ENCODE measurements around the gene EFNB2. TPM values are rescaled to one million over a fixed set of nuclear protein-coding genes. Genes with fewer than 3 reads are reported as not detected.

Gene EFNB2
- total and polyA plus RNA-seq, 3 experiments from 2014 or later: 0.05 to 0.22 (median 0.11) TPM

GRCh38 chr13:106520251-106521054 is 15.0 kb downstream of the EFNB2 start:
- no peak for DNase-seq
- Histone ChIP-seq H3K4me1 (ENCODE audit: insufficient read depth, low read length) (no peaks in the 10 kb centered on the region), H3K27ac (ENCODE audit: low read depth, low read length) (no peak overlapping the region), H3K4me3 (ENCODE audit: low read length) (no peak overlapping the region), H3K36me3 (ENCODE audit: insufficient read depth, low read length) (no peaks in the 10 kb centered on the region), H3K9me3 (ENCODE audit: low read length) (no peaks in the 10 kb centered on the region), H3K27me3 (ENCODE audit: insufficient read depth, low read length, poor library complexity, severe bottlenecking) (peaks cover 3% of the 10 kb centered on the region)
- Mint-ChIP-seq H3K4me1 (no peaks in the 10 kb centered on the region), H3K9me3 (no peaks in the 10 kb centered on the region), H3K27me3 (peaks cover 4 to 57% of the 10 kb centered on the region in 2 donors), H3K27ac (no peak overlapping the region), H3K36me3 (no peaks in the 10 kb centered on the region), H3K4me3 (no peak overlapping the region)
- POLR2A ChIA-PET: no interaction called here
- CTCF ChIA-PET: no interaction called here

- H3K27me3 Mint-ChIP-seq: peaks cover 9 to 55% of the 10 kb centered on the region in 2 donors
- H3K4me1 Mint-ChIP-seq: no peaks in the 10 kb centered on the region
- H3K4me1 ChIP-seq (ENCODE audit: insufficient read depth, low read length): no peaks in the 10 kb centered on the region
- H3K9me3 Mint-ChIP-seq: no peaks in the 10 kb centered on the region
- CTCF ChIA-PET: no interaction called here
- no peak overlapping the region for H3K4me3 Mint-ChIP-seq
- no peaks in the 10 kb centered on the region for H3K9me3 ChIP-seq (ENCODE audit: low read length)
- H3K36me3 ChIP-seq (ENCODE audit: insufficient read depth, low read length): no peaks in the 10 kb centered on the region
- no peak for DNase-seq
- no peak overlapping the region for H3K27ac ChIP-seq (ENCODE audit: low read depth, low read length)
- POLR2A ChIA-PET: no interaction called here
- H3K4me3 ChIP-seq (ENCODE audit: low read length): no peak overlapping the region
- peak overlapping the region in 1 of 8 donors; percentile 48 for H3K27ac Mint-ChIP-seq
- no peaks in the 10 kb centered on the region for H3K36me3 Mint-ChIP-seq
- peaks cover 3% of the 10 kb centered on the region for H3K27me3 ChIP-seq (ENCODE audit: insufficient read depth, low read length, poor library complexity, severe bottlenecking)
Observed at GRCh38 chr13:106518512-106518911, 16.9 kb downstream of the EFNB2 start.

DNA sequence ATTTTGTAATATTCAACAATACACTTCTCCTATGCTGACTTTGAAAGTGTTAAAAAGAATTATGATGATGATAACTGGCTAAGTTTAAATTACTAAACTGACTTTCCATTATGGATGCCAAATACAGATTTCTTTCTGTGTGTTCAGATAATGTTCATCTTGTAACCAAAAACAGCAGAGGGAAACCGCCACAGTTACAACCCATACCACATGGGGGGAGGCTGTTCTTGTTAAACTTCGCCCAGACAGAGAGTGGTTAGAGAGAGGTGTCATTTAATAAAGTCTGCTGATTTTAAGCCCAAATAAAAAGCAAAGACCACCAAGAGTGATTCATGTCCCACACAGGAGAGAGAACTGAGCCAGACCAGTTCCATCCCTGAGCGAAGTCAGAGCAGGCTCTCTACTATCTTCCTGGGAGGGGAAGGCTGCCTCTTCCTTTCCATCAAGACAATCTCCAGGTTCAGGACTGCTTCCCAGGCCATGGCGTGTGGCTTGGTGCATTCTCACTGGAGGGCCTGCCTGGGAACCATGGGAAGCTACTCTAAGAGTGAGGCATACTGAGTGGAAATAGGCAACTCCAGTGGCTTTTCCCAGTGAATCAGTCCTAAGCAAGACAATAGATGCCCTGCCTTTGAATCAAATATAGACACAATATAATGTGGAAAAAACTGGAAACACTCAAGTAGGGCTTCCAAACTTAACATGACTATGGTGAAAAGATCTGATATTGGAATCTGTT is 18.2 kb downstream of the EFNB2 start:
- peaks cover 9 to 50% of the 10 kb centered on the region in 2 donors for H3K27me3 Mint-ChIP-seq
- Histone ChIP-seq H3K27ac (ENCODE audit: low read depth, low read length) (no peak overlapping the region), H3K36me3 (ENCODE audit: insufficient read depth, low read length) (no peaks in the 10 kb centered on the region), H3K9me3 (ENCODE audit: low read length) (no peaks in the 10 kb centered on the region), H3K4me1 (ENCODE audit: insufficient read depth, low read length) (no peaks in the 10 kb centered on the region), H3K4me3 (ENCODE audit: low read length) (no peak overlapping the region), H3K27me3 (ENCODE audit: insufficient read depth, low read length, poor library complexity, severe bottlenecking) (peaks cover 3% of the 10 kb centered on the region)
- H3K4me1 Mint-ChIP-seq: no peaks in the 10 kb centered on the region
- CTCF ChIA-PET: no interaction called here
- no peak overlapping the region for H3K4me3 Mint-ChIP-seq
- no peaks in the 10 kb centered on the region for H3K36me3 Mint-ChIP-seq
- H3K27ac Mint-ChIP-seq: no peak overlapping the region
- H3K9me3 Mint-ChIP-seq: no peaks in the 10 kb centered on the region
- DNase-seq: no peak
- POLR2A ChIA-PET: no interaction called here

GRCh38 chr13:106515635-106516254 is 19.7 kb downstream of the EFNB2 start:
- CTCF ChIA-PET: no interaction called here
- Histone ChIP-seq H3K27ac (ENCODE audit: low read depth, low read length) (no peak overlapping the region), H3K9me3 (ENCODE audit: low read length) (no peaks in the 10 kb centered on the region), H3K4me3 (ENCODE audit: low read length) (no peak overlapping the region), H3K4me1 (ENCODE audit: insufficient read depth, low read length) (no peaks in the 10 kb centered on the region), H3K36me3 (ENCODE audit: insufficient read depth, low read length) (no peaks in the 10 kb centered on the region), H3K27me3 (ENCODE audit: insufficient read depth, low read length, poor library complexity, severe bottlenecking) (peaks cover 3% of the 10 kb centered on the region)
- H3K36me3 Mint-ChIP-seq: no peaks in the 10 kb centered on the region
- POLR2A ChIA-PET: no interaction called here
- no peak overlapping the region for H3K4me3 Mint-ChIP-seq
- H3K4me1 Mint-ChIP-seq: no peaks in the 10 kb centered on the region
- H3K9me3 Mint-ChIP-seq: no peaks in the 10 kb centered on the region
- peaks cover 7 to 41% of the 10 kb centered on the region in 2 donors for H3K27me3 Mint-ChIP-seq
- H3K27ac Mint-ChIP-seq: no peak overlapping the region
- no peak for DNase-seq

DNA sequence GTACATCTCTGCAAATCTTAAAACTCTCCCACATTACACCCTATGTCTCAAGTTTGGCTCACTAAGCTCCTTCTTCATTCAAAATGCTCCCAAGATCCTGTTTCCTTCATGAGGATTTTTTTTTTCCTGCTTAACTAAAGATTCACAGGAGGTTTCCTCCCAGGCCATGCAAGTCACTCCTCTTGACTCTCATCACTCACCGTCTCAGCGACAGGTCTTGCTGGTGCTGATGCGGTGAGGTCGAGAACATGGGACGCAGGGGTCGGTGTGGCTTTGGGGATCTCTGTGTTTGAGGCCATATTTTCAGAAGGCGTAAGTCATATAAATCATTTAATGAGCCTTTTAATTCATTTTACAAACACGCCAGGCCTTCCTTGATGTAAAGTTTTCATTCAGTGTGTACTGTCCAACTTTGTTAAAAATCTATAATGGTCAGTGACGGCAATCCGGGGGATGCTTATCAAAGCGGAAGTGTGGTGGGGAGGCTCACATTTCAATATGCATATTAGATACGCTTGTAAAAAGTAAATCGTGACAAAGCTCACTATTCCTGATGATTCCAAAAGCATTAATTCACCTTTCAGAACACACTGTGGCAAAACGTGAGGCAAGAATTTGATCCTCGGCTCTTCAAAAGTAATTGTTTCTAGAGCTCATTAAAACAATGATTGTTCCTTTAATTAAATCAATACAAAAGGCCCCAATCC is 20.4 kb downstream of the EFNB2 start:
- ChIA-PET CTCF (no interaction called here), POLR2A (no interaction called here)
- no peaks in the 10 kb centered on the region for H3K4me1 ChIP-seq (ENCODE audit: insufficient read depth, low read length)
- peak overlapping the region in 1 of 8 donors; percentile 73 for H3K27ac Mint-ChIP-seq
- peaks cover 7 to 39% of the 10 kb centered on the region in 2 donors for H3K27me3 Mint-ChIP-seq
- H3K9me3 ChIP-seq (ENCODE audit: low read length): no peaks in the 10 kb centered on the region
- no peaks in the 10 kb centered on the region for H3K9me3 Mint-ChIP-seq
- no peaks in the 10 kb centered on the region for H3K36me3 Mint-ChIP-seq
- DNase-seq: no peak
- no peaks in the 10 kb centered on the region for H3K36me3 ChIP-seq (ENCODE audit: insufficient read depth, low read length)
- no peak overlapping the region for H3K4me3 Mint-ChIP-seq
- H3K27me3 ChIP-seq (ENCODE audit: insufficient read depth, low read length, poor library complexity, severe bottlenecking): peaks cover 3% of the 10 kb centered on the region
- H3K4me3 ChIP-seq (ENCODE audit: low read length): no peak overlapping the region
- no peaks in the 10 kb centered on the region for H3K4me1 Mint-ChIP-seq
- no peak overlapping the region for H3K27ac ChIP-seq (ENCODE audit: low read depth, low read length)

GRCh38 chr13:106513025-106513983 is 22.2 kb downstream of the EFNB2 start:
- ChIA-PET CTCF (interaction anchor here (0.7 kb wide), 1 partner anchor 23 kb away, joined by 3 read pairs; no protein-coding TSS in a partner anchor), POLR2A (no interaction called here)
- peaks cover 11 to 44% of the 10 kb centered on the region in 2 donors for H3K27me3 Mint-ChIP-seq
- H3K9me3 Mint-ChIP-seq: no peaks in the 10 kb centered on the region
- DNase-seq: no peak
- no peaks in the 10 kb centered on the region for H3K9me3 ChIP-seq (ENCODE audit: low read length)
- H3K4me3 Mint-ChIP-seq: no peak overlapping the region
- no peaks in the 10 kb centered on the region for H3K36me3 ChIP-seq (ENCODE audit: insufficient read depth, low read length)
- H3K4me3 ChIP-seq (ENCODE audit: low read length): no peak overlapping the region
- H3K27ac Mint-ChIP-seq: no peak overlapping the region
- no peaks in the 10 kb centered on the region for H3K4me1 Mint-ChIP-seq
- H3K4me1 ChIP-seq (ENCODE audit: insufficient read depth, low read length): no peaks in the 10 kb centered on the region
- H3K27ac ChIP-seq (ENCODE audit: low read depth, low read length): no peak overlapping the region
- no peaks in the 10 kb centered on the region for H3K36me3 Mint-ChIP-seq
- peaks cover 3% of the 10 kb centered on the region for H3K27me3 ChIP-seq (ENCODE audit: insufficient read depth, low read length, poor library complexity, severe bottlenecking)

GRCh38 chr13:106507560-106508274 is 27.7 kb downstream of the EFNB2 start:
- Histone ChIP-seq H3K27me3 (ENCODE audit: insufficient read depth, low read length, poor library complexity, severe bottlenecking) (no peaks in the 10 kb centered on the region), H3K4me1 (ENCODE audit: insufficient read depth, low read length) (no peaks in the 10 kb centered on the region), H3K36me3 (ENCODE audit: insufficient read depth, low read length) (no peaks in the 10 kb centered on the region), H3K9me3 (ENCODE audit: low read length) (no peaks in the 10 kb centered on the region), H3K4me3 (ENCODE audit: low read length) (no peak overlapping the region), H3K27ac (ENCODE audit: low read depth, low read length) (no peak overlapping the region)
- peaks cover 0 to 4% (median 0%) of the 10 kb centered on the region in 3 donors for H3K4me1 Mint-ChIP-seq
- POLR2A ChIA-PET: no interaction called here
- no peak overlapping the region for H3K27ac Mint-ChIP-seq
- no peaks in the 10 kb centered on the region for H3K36me3 Mint-ChIP-seq
- H3K27me3 Mint-ChIP-seq: peaks cover 7 to 43% of the 10 kb centered on the region in 2 donors
- H3K4me3 Mint-ChIP-seq: no peak overlapping the region
- CTCF ChIA-PET: interaction anchor here (1.1 to 1.2 kb wide), 2 partner anchors 28 to 30 kb away, joined by 3 read pairs; no protein-coding TSS in a partner anchor
- DNase-seq: no peak
- H3K9me3 Mint-ChIP-seq: no peaks in the 10 kb centered on the region
